Stimulated activated naive B cell treated with anti-CD40 and anti-IgM and Interleukin-4, amounts not matched to agents 10 μg/mL and 1 μg/mL and 100 μg/mL, for 72 hours (primary cell): ENCODE data around the gene CEP70.
A peak's percentile ranks its signal among the peaks of the same experiment; 100 is the strongest.
"Not testable (repeated sequence)": the region's sequence is repeated elsewhere in the genome, so short reads cannot be mapped to it uniquely, and the experiment has no call there.

Experiments used
- ATAC-seq, 2 donors: fragments of 150-1000 bp; cut with Tn5 transposase; replicated peaks; 2 replicates each; pipeline ENCODE4 v1.10.0; 2021; ENCODE audit warnings: moderate library complexity in 1 of 2
- DNase-seq: peaks from one replicate; pipeline ENCODE4 v3.0.0; 2021
- H3K27ac Mint-ChIP-seq: one replicate; pipeline ENCODE4 v1.8.0; 2022; ENCODE audit warnings: mild to moderate bottlenecking, mixed read lengths
- H3K27me3 Mint-ChIP-seq, 2 donors: one replicate each; pipeline ENCODE4 v1.8.0; 2022; ENCODE audit warnings: mixed read lengths in 2 of 2
- H3K36me3 Mint-ChIP-seq, 2 donors: one replicate each; pipeline ENCODE4 v1.8.0; 2022; ENCODE audit warnings: mixed read lengths in 2 of 2, mild to moderate bottlenecking in 1 of 2
- H3K4me1 Mint-ChIP-seq, 2 donors: one replicate each; pipeline ENCODE4 v1.8.0; 2022; ENCODE audit warnings: mixed read lengths in 2 of 2, mild to moderate bottlenecking in 1 of 2
- H3K4me3 Mint-ChIP-seq, 2 donors: one replicate each; pipeline ENCODE4 v1.8.0; 2022; ENCODE audit warnings: mild to moderate bottlenecking in 2 of 2, mixed read lengths in 2 of 2, moderate library complexity in 1 of 2
- H3K9me3 Mint-ChIP-seq, 2 donors: one replicate each; pipeline ENCODE4 v1.8.0; 2022; ENCODE audit warnings: mixed read lengths in 2 of 2, mild to moderate bottlenecking in 1 of 2

The CEP70 gene, protein sequence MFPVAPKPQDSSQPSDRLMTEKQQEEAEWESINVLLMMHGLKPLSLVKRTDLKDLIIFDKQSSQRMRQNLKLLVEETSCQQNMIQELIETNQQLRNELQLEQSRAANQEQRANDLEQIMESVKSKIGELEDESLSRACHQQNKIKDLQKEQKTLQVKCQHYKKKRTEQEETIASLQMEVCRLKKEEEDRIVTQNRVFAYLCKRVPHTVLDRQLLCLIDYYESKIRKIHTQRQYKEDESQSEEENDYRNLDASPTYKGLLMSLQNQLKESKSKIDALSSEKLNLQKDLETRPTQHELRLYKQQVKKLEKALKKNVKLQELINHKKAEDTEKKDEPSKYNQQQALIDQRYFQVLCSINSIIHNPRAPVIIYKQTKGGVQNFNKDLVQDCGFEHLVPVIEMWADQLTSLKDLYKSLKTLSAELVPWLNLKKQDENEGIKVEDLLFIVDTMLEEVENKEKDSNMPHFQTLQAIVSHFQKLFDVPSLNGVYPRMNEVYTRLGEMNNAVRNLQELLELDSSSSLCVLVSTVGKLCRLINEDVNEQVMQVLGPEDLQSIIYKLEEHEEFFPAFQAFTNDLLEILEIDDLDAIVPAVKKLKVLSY

DNA sequence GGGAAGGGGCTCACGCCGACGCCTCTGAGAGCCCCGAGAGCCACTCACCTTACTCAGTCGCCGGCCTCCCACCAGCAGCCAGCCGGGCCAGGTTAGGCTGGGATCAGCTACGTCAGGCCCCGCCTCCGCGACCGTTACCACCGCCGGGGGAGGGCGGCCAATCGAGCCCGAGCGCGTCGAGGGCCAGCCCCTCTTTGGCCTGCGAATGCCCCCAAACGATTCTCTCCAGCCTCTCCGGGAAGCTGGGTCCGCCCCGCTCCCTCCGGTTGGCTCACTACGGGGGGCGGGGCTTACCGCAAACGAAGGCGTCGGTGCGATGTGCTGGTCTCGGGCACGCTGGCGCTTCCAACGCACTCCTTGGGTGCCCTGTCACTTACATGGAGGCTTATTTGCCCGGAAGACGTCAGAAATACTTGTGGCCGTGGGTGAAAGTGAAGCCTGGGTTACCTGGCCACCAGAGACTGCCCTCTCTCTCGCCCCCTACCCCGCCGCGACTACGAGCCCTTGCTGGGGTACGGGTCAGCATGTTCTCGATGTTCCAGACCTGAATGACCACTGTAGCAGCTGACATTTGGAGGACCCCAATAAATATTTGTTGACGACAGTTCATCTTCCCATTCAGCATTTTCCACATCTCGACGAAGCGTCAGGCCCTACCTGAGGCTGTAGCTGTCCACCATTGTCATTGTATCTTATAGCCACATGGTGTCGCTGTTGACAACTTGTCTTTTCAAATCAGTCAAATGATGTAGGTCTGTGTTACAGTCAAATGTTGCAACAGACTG is at the start of gene CEP70:
Gene CEP70, minus strand, starts transcription at position 111 of the 785 bp plus-strand sequence. CDS start 21,333 bp downstream, outside the sequence.
- Mint-ChIP-seq H3K9me3 (peaks cover 0 to 2% of the 10 kb centered on the region in 2 donors), H3K27me3 (no peaks in the 10 kb centered on the region), H3K36me3 (no peaks in the 10 kb centered on the region), H3K27ac (peak within 1 kb of the TSS; percentile 92), H3K4me3 (peak within 1 kb of the TSS; percentile 84 to 95), H3K4me1 (peaks cover 6 to 15% of the 10 kb centered on the region in 2 donors)
- ATAC-seq, result peak; percentile 93 to 94
- peak; percentile 80 for DNase-seq

DNA sequence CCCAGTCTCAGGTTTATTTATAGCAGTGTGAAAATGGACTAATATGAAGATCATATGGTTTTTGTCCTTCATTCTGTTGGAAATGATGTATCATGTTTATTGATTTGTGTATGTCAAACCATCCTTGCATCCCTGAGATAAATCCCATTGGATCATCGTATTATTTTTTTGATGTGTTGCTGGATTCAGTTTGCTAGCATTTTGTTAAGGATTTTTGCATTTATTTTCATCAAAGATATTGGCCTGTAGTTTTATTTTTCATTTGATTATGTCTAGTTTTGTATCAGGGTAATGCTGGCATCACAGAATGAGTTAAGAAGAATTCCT is 48.8 kb upstream of the CEP70 start:
- H3K4me1 Mint-ChIP-seq, result no peaks in the 10 kb centered on the region
- no peak for ATAC-seq
- no peak for DNase-seq
- no peaks in the 10 kb centered on the region for H3K27me3 Mint-ChIP-seq
- peaks cover 32 to 35% of the 10 kb centered on the region in 2 donors for H3K9me3 Mint-ChIP-seq
- no peak overlapping the region for H3K27ac Mint-ChIP-seq
- H3K4me3 Mint-ChIP-seq, result no peak overlapping the region
- H3K36me3 Mint-ChIP-seq, result peaks cover 26 to 33% of the 10 kb centered on the region in 2 donors

DNA sequence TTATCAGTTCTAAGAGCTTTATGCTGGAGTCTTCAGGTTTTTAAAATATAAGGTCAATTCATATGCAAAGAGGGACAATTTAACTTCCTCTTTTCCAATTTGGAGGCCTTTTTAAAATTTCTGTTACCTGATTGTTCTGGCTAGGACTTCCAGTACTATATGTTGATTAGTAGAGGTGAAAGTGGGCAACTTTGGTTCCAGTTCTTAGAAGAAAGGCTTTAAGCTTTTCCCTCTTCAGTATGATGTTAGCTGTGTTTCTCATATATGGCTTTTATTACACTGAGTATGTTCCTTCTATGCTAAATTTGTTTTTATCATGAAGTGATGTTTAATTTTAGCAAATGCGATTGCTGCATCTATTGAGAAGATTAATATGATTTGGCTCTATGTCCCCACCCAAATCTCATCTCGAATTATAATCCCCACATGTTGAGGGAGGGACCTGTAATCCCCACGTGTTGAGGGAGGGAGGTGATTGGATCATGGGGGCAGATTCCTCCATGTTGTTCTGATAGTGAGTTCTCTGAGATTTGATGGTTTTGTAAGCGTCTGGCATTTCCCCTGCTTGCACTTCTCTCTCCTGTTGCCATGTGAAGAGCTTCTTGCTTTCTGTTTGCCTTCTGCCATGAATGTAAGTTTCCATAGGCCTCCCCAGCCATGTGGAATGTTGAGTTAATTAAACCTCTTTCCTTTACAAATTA is 48.3 kb upstream of the CEP70 start:
- no peaks in the 10 kb centered on the region for H3K4me1 Mint-ChIP-seq

DNA sequence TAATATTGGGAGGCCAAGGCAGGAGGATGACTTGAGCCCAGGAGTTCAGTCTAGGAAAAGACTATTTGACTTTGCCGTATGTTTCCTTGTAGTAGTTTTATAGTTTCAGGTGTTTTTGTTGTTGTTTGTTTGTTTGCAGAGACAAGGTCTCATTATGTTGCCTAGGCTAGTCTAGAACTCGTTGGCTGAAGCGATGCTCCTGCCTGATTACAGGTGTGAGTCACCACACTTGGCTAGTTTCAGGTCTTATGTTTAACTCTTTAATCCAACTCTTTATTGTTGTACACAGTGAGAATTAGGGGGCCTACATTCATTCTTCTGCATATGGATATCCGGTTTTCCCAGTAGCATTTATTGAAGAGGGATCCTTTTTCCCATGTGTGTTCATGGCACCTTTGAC is 46.5 kb upstream of the CEP70 start:
- Mint-ChIP-seq H3K27me3 (no peaks in the 10 kb centered on the region), H3K36me3 (peaks cover 14 to 27% of the 10 kb centered on the region in 2 donors), H3K4me3 (no peak overlapping the region), H3K4me1 (no peaks in the 10 kb centered on the region), H3K27ac (no peak overlapping the region), H3K9me3 (peaks cover 20 to 27% of the 10 kb centered on the region in 2 donors)
- DNase-seq, result no peak
- ATAC-seq, result no peak

More for the DNA sequence above, 48.3 kb upstream of the CEP70 start:
- ATAC-seq (no peak), DNase-seq (no peak)
- peaks cover 28 to 36% of the 10 kb centered on the region in 2 donors for H3K9me3 Mint-ChIP-seq
- no peak overlapping the region for H3K27ac Mint-ChIP-seq
- peaks cover 22 to 30% of the 10 kb centered on the region in 2 donors for H3K36me3 Mint-ChIP-seq
- H3K27me3 Mint-ChIP-seq, result no peaks in the 10 kb centered on the region
- no peak overlapping the region for H3K4me3 Mint-ChIP-seq

DNA sequence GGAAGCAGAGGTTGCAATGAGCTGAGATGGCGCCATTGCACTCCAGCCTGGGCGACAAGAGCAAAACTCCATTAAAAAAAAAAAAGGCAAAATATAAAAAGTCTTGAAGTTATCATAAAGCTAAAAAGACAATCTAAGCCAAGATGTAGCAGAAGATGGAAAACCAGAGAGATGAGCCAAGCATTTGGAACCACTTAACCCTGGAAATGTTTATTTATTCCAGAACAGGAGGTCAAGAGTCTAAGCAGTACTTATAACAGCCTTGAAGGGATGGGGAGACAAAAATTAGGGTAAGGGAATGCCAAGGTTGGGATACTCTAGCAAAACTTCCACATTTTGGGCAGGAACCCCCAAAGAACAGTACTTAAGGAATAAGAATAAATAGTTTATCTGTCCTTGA is 44.6 kb upstream of the CEP70 start:
- DNase-seq, result no peak
- Mint-ChIP-seq H3K27me3 (no peaks in the 10 kb centered on the region), H3K4me1 (no peaks in the 10 kb centered on the region), H3K36me3 (peaks cover 4 to 23% of the 10 kb centered on the region in 2 donors), H3K9me3 (peaks cover 12 to 14% of the 10 kb centered on the region in 2 donors), H3K4me3 (no peak overlapping the region), H3K27ac (no peak overlapping the region)
- ATAC-seq, result no peak

DNA sequence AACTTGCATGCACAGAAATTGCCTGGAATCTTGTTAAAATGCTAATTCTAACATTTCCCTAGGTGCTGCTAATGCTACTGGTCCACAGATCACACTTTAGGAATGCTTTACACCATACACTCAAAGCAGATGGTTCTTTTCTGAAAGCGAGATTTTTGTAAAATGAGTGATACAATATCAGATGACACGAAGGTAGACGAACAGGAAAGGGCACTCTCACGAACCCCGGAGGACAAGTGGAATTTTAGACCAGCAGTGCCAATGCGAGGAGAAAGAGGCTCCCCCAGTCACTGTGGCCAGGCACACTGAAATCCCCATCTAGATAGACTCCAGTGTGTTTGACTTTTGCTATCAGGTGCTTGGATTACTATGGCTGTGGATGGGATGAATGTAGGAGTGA is 35.5 kb upstream of the CEP70 start:
- H3K27ac Mint-ChIP-seq, result no peak overlapping the region
- DNase-seq (no peak), ATAC-seq (no peak)
- no peaks in the 10 kb centered on the region for H3K27me3 Mint-ChIP-seq
- H3K36me3 Mint-ChIP-seq, result peaks cover 10 to 27% of the 10 kb centered on the region in 2 donors
- H3K4me1 Mint-ChIP-seq, result peaks cover 0 to 2% of the 10 kb centered on the region in 2 donors
- H3K9me3 Mint-ChIP-seq, result no peaks in the 10 kb centered on the region
- no peak overlapping the region for H3K4me3 Mint-ChIP-seq

DNA sequence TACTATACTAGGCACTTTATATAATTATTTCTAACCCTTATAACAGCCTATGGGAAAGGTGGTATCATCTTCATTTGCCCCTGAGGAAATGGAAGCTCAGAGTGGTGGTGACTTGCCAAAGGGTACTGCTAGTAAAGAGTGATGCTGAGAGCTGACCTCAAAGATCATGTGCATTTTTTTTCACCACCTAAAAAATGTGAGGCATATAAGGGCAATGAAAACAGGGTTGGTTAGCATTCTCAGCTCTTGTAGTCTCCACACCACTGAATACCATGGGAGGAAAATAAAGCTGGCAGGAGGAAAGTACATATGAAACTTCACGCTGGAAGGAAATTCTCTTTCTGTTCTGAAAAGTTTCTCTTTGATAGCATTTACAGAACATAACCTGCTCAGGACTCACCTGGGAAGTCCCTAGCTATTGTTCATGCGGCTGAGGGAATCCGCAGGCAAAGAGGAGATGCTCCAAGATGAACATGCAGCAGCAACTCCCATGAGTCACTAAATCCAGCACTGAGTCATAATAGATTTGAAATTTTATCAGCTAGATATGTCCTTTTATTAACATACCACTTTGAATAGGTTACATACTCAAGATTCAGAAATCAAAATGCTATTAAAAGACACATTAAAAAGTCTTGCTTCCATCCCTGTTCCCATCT is 31.8 kb upstream of the CEP70 start:
- DNase-seq, result no peak

DNA sequence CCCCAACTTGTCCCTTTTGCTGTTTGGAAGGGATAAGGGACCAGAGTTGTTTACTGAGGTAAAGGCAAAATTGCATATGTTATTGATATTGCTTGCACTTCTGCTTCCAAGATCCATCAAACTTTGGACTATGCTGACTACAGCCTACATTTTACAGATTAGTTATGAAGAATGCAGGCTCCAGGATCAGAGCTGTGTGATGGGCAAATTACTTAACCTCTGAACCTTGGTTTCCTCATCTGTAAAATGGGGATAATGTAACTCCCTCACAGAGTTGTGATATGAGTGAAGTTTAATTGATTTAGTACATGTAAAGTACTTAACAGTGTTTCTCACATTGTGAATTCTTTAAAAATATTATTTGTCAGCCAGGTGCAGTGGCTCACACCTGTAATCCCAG is 30.5 kb upstream of the CEP70 start:
- H3K36me3 Mint-ChIP-seq, result peaks cover 11 to 12% of the 10 kb centered on the region in 2 donors
- no peak overlapping the region for H3K4me3 Mint-ChIP-seq
- no peak for DNase-seq
- H3K9me3 Mint-ChIP-seq, result no peaks in the 10 kb centered on the region
- peaks cover 0 to 2% of the 10 kb centered on the region in 2 donors for H3K4me1 Mint-ChIP-seq
- no peak overlapping the region for H3K27ac Mint-ChIP-seq
- H3K27me3 Mint-ChIP-seq, result no peaks in the 10 kb centered on the region
- ATAC-seq, result no peak

More for the DNA sequence above, 31.8 kb upstream of the CEP70 start:
- H3K27me3 Mint-ChIP-seq, result no peaks in the 10 kb centered on the region
- H3K9me3 Mint-ChIP-seq, result no peaks in the 10 kb centered on the region
- H3K4me1 Mint-ChIP-seq, result peaks cover 0 to 2% of the 10 kb centered on the region in 2 donors
- peaks cover 15 to 19% of the 10 kb centered on the region in 2 donors for H3K36me3 Mint-ChIP-seq
- no peak for ATAC-seq
- no peak overlapping the region for H3K4me3 Mint-ChIP-seq
- H3K27ac Mint-ChIP-seq, result no peak overlapping the region

DNA sequence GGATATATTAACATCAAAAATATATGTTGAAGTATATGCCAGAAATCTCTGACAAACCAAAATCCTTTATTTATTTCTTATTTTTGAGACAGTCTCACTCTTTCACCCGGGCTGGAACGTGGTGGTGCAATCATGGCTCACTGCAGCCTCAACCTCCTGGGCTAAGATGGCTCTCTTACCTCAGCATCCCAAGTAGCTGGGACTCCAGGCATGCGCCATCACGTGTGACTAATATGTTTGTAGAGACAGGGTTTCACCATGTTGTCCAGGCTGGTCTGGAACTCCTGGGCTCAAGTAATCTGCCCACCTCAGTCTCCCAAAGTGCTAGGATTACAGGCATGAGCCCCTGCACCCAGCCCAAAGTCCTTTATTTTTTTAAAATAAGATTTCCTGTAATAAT is 26.4 kb upstream of the CEP70 start:
- H3K27ac Mint-ChIP-seq, result no peak overlapping the region
- H3K9me3 Mint-ChIP-seq, result no peaks in the 10 kb centered on the region
- ATAC-seq (no peak), DNase-seq (no peak)
- H3K27me3 Mint-ChIP-seq, result no peaks in the 10 kb centered on the region
- no peak overlapping the region for H3K4me3 Mint-ChIP-seq
- no peaks in the 10 kb centered on the region for H3K4me1 Mint-ChIP-seq
- H3K36me3 Mint-ChIP-seq, result peaks cover 5 to 7% of the 10 kb centered on the region in 2 donors

DNA sequence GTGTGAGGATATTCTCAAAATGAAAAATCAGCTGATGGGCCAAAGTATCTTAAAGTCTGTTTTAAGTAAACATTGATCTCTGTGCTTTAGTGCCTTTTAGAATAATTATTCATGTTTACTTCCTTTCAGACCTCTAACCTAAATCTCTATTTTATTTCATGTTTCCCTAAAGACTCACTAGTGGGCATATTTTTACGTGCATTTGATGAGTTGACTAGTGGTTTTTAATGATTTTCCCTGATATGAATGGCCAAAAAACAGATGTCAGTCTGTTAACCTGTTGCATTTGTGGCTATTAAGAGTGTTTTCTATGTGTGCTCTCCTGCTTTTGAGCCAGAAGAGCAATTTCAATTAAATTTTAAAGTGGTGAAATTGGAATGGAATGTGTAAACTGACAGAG is 21.4 kb upstream of the CEP70 start:
- no peak for ATAC-seq
- H3K27me3 Mint-ChIP-seq, result no peaks in the 10 kb centered on the region
- H3K4me1 Mint-ChIP-seq, result no peaks in the 10 kb centered on the region
- H3K36me3 Mint-ChIP-seq, result peaks cover 3 to 5% of the 10 kb centered on the region in 2 donors
- H3K9me3 Mint-ChIP-seq, result no peaks in the 10 kb centered on the region
- no peak overlapping the region for H3K4me3 Mint-ChIP-seq
- no peak overlapping the region for H3K27ac Mint-ChIP-seq
- no peak for DNase-seq

DNA sequence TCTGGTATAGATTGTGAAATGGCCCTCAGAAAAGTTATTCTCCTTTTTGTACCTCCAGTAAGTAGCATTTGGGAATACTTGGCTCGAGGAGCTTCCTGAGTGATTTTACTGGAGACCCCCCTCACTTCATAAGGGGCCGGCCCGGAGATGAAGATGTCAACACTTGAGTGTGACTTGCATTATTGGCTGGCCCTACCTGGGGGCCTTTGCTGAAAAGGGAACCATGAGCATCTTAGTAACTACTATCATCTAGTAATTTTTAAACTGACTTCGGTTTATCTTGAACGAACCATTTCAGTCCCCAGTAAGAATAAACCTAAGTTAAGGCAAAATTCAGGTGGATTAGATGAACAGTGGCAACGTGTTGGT is 15.8 kb upstream of the CEP70 start:
- DNase-seq (no peak), ATAC-seq (no peak)
- Mint-ChIP-seq H3K27me3 (no peaks in the 10 kb centered on the region), H3K9me3 (no peaks in the 10 kb centered on the region), H3K4me1 (peaks cover 7 to 24% of the 10 kb centered on the region in 2 donors), H3K27ac (peak overlapping the region; percentile 87), H3K4me3 (peak overlapping the region; percentile 85 to 87), H3K36me3 (peaks cover 3 to 9% of the 10 kb centered on the region in 2 donors)

DNA sequence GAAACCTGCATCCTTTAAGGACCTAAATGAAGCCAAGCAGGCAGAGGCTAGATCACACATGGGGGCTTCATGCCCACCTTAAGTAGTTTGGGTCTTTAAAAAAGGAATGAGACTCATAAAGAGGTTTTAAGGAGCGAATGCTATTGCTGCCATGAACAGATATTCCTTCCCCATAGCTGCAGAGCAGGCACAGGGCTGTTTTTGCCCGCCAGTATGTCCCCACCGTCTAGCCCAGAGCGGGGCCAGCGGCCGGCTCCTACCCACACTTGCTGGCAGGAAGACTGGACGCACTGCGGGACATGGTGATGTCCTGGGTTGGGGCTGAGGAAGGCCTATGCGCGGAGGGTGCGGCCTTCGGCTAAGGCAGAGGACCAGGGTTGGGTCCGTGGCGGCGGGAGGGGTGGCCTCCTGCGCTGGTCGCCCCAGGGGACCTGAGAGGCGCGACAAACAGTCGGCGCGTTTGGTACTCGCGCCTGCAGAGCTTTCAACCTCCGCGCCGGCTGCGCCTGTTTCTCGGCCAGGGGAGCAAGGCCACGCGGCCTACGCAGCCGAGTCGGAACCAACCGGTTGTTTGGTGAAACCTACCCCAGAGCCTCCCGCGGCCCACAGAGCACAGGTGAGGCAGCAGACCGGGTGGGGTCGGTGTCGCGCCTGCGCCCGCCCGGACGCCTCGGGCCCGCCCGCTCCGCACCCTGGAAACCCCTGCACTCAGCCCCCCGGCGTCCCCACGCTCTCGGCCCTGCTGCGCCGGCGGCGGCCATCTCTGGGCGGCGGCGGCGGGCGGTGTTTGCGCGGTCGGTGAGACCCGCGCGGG is 14.5 kb upstream of the CEP70 start, which contains the start of gene FAIM:
Gene FAIM, plus strand, starts transcription at position 450 of the 814 bp plus-strand sequence. CDS start 10,956 bp downstream, outside the sequence.
- H3K4me1 Mint-ChIP-seq, result peaks cover 7 to 24% of the 10 kb centered on the region in 2 donors
- peak within 1 kb of the TSS; percentile 92 for H3K27ac Mint-ChIP-seq
- H3K36me3 Mint-ChIP-seq, result peaks cover 1 to 4% of the 10 kb centered on the region in 2 donors
- DNase-seq (peak; percentile 70), ATAC-seq (peak; percentile 82 to 83)
- H3K9me3 Mint-ChIP-seq, result no peaks in the 10 kb centered on the region
- H3K27me3 Mint-ChIP-seq, result no peaks in the 10 kb centered on the region
- H3K4me3 Mint-ChIP-seq, result peak within 1 kb of the TSS; percentile 85 to 87

DNA sequence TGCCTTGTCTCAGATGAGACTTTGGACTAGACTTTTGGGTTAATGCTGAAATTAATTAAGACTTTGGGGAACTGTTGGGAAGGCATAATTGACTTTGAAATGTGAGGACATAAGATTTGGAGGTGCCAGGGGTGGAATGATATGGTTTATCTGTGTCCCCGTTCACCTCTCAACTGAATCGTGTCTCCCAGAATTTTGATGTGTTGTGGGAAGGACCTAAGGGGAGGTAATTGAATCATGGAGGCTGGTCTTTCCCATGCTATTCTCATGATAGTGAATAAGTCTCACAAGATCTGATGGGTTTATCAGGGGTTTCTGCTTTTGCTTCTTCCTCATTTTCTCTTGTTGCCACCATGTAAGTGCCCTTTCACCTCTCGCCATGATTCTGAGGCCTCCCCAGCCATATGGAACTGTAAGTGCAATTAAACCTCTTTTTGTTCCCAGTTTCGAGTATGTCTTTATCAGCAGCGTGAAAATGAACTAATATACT is 10.1 kb upstream of the CEP70 start:
- DNase-seq, H3K4me3 Mint-ChIP-seq, H3K9me3 Mint-ChIP-seq, H3K27me3 Mint-ChIP-seq, H3K27ac Mint-ChIP-seq, ATAC-seq: not testable (repeated sequence)
- H3K4me1 Mint-ChIP-seq, result peaks cover 4 to 14% of the 10 kb centered on the region in 2 donors
- H3K36me3 Mint-ChIP-seq, result peaks cover 5 to 11% of the 10 kb centered on the region in 2 donors
